GM23338 (cell line): ENCODE measurements around the gene DENND1B. TPM values are rescaled to one million over a fixed set of nuclear protein-coding genes. Genes with fewer than 3 reads are reported as not detected.

Experiments used
- ATAC-seq: fragments of 200-7000 bp; cut with Tn5 transposase; 3 replicates; pipeline ENCODE4 v1.9.1; 2020
- DNase-seq: peaks from one replicate; pipeline ENCODE4 v3.0.0-alpha.2; 2015; ENCODE audit warnings: low spot score
- H2AFZ ChIP-seq: fragments of 200-600 bp; sonication (generic); 2 replicates; pipeline ENCODE4 v1.8.0; 2016; ENCODE audit warnings: antibody characterized with exemption, mild to moderate bottlenecking, moderate library complexity
- H3F3A ChIP-seq: fragments of 200-600 bp; sonication (generic); replicated peaks from 2 replicates; pipeline ENCODE4 v1.8.0; 2017; ENCODE audit warnings: antibody characterized with exemption, mixed run types, low read depth
- H3K27ac ChIP-seq: fragments of 200-600 bp; sonication (generic); 2 replicates; pipeline ENCODE4 v1.6.1; 2016; ENCODE audit warnings: low read depth
- H3K27me3 ChIP-seq: fragments of 200-600 bp; sonication (generic); 2 replicates; pipeline ENCODE4 v1.8.0; 2016; ENCODE audit warnings: mild to moderate bottlenecking, mixed run types, moderate library complexity; ENCODE audit not compliant: insufficient read depth
- H3K36me3 ChIP-seq: fragments of 200-600 bp; sonication (generic); 2 replicates; pipeline ENCODE4 v1.8.0; 2016; ENCODE audit warnings: mild to moderate bottlenecking; ENCODE audit not compliant: insufficient read depth
- H3K4me1 ChIP-seq: fragments of 200-600 bp; sonication (generic); 2 replicates; pipeline ENCODE4 v1.8.0; 2016; ENCODE audit warnings: mild to moderate bottlenecking, moderate library complexity; ENCODE audit not compliant: insufficient read depth
- H3K4me2 ChIP-seq: fragments of 200-600 bp; sonication (generic); 2 replicates; pipeline ENCODE4 v1.7.1; 2017; ENCODE audit warnings: mixed run types
- H3K4me3 ChIP-seq: fragments of 200-600 bp; sonication (generic); 2 replicates; pipeline ENCODE4 v1.6.1; 2016; ENCODE audit warnings: mixed run types
- H3K79me2 ChIP-seq: fragments of 200-600 bp; sonication (generic); replicated peaks from 2 replicates; pipeline ENCODE4 v1.8.0; 2017; ENCODE audit warnings: mild to moderate bottlenecking; ENCODE audit not compliant: insufficient read depth
- H3K9me2 ChIP-seq: fragments of 200-600 bp; sonication (generic); 2 replicates; pipeline ENCODE4 v1.8.0; 2017; ENCODE audit not compliant: insufficient read depth
- H4K20me1 ChIP-seq: fragments of 200-600 bp; sonication (generic); replicated peaks from 2 replicates; pipeline ENCODE4 v1.8.0; 2017; ENCODE audit warnings: mild to moderate bottlenecking; ENCODE audit not compliant: insufficient read depth
- H3K27ac Mint-ChIP-seq: 2 replicates; pipeline ENCODE4 v1.8.0; 2020; ENCODE audit warnings: inconsistent platforms, mild to moderate bottlenecking, moderate library complexity, mixed read lengths
- H3K27me3 Mint-ChIP-seq: 3 replicates; pipeline ENCODE4 v1.8.0; 2022; ENCODE audit warnings: low read depth, mild to moderate bottlenecking, moderate library complexity, mixed read lengths, inconsistent platforms; ENCODE audit not compliant: insufficient read depth, poor library complexity
- H3K36me3 Mint-ChIP-seq: 3 replicates; pipeline ENCODE4 v1.8.0; 2021; ENCODE audit warnings: low read depth, mild to moderate bottlenecking, inconsistent platforms, moderate library complexity, mixed read lengths
- H3K4me1 Mint-ChIP-seq: 3 replicates; pipeline ENCODE4 v1.8.0; 2020; ENCODE audit warnings: mild to moderate bottlenecking, inconsistent platforms, mixed read lengths
- H3K4me3 Mint-ChIP-seq: 3 replicates; pipeline ENCODE4 v1.8.0; 2021; ENCODE audit warnings: moderate library complexity, mild to moderate bottlenecking, inconsistent platforms, mixed read lengths
- H3K9me3 Mint-ChIP-seq: 3 replicates; pipeline ENCODE4 v1.8.0; 2020; ENCODE audit warnings: moderate library complexity, mild to moderate bottlenecking, inconsistent platforms, mixed read lengths
- CREB1 ChIP-seq: fragments of 250-450 bp; sonication (Bioruptor Pico); IDR thresholded peaks from 2 replicates; pipeline ENCODE4 v1.5.0; 2020; ENCODE audit warnings: low read depth, mild to moderate bottlenecking, moderate library complexity
- EZH2 ChIP-seq: fragments of 200-600 bp; sonication (generic); IDR thresholded peaks from one replicate; pipeline ENCODE4 v1.8.0; 2017; ENCODE audit warnings: antibody characterized with exemption, mild to moderate bottlenecking, low read depth; ENCODE audit not compliant: unreplicated experiment
- EZH2phosphoT487 ChIP-seq: fragments of 200-600 bp; sonication (generic); IDR thresholded peaks from one replicate; pipeline ENCODE4 v1.8.1; 2018; ENCODE audit warnings: antibody characterized with exemption; ENCODE audit not compliant: unreplicated experiment
- JUNB ChIP-seq: IDR thresholded peaks from one replicate; pipeline ENCODE4 v1.6.1; 2016; ENCODE audit warnings: antibody characterized with exemption; ENCODE audit not compliant: unreplicated experiment
- NANOG ChIP-seq: IDR thresholded peaks from 2 replicates; pipeline ENCODE4 v1.6.1; 2016; ENCODE audit warnings: antibody characterized with exemption, borderline replicate concordance
- POLR2AphosphoS5 ChIP-seq: IDR thresholded peaks from 2 replicates; pipeline ENCODE4 v1.6.1; 2016; ENCODE audit warnings: antibody characterized with exemption, low read depth
- STAT1 ChIP-seq: IDR thresholded peaks from one replicate; pipeline ENCODE4 v1.6.1; 2016; ENCODE audit warnings: antibody characterized with exemption; ENCODE audit not compliant: unreplicated experiment
- ZNF114 ChIP-seq: fragments of 250-450 bp; sonication (Bioruptor Pico); IDR thresholded peaks from 2 replicates; pipeline ENCODE4 v1.5.0; 2020; ENCODE audit warnings: mild to moderate bottlenecking, moderate library complexity
- ZNF331 ChIP-seq: fragments of 250-450 bp; sonication (Bioruptor Pico); IDR thresholded peaks from 2 replicates; pipeline ENCODE4 v1.5.0; 2020; ENCODE audit warnings: low read depth, mild to moderate bottlenecking, moderate library complexity
- ZNF462 ChIP-seq: fragments of 250-450 bp; sonication (Bioruptor Pico); IDR thresholded peaks from 2 replicates; pipeline ENCODE4 v1.5.0; 2020; ENCODE audit warnings: mild to moderate bottlenecking, moderate library complexity
- polyA plus RNA-seq: library from polyadenylated mRNA; unstranded; fragments of >200 nt; fragmentation: Nextera tagmentation; extraction: Ambion mirVana; gene quantifications from 2 replicates; pipeline ENCODE4 v1.2.1, GENCODE V29; 2016
- total RNA-seq: library from RNA; depleted of rRNA; stranded (reverse); fragments of >200 nt; shearing (Covaris generic); gene quantifications from 2 replicates; pipeline ENCODE4 v1.2.3, GENCODE V29; 2014
- TF ChIP-seq, protein P1 (sequence below), 2 experiments: fragments of 200-600 bp in 1 of 2; sonication (generic) in 1 of 2; conservative IDR thresholded peaks; 2 replicates each; pipeline versions ENCODE4 v1.5.1 to v1.6.1; 2016 to 2017; ENCODE audit warnings: antibody characterized with exemption in 2 of 2, low read depth in 2 of 2, mild to moderate bottlenecking in 2 of 2, moderate library complexity in 1 of 2
- TF ChIP-seq, protein P2 (sequence below): IDR thresholded peaks from 2 replicates; pipeline ENCODE4 v1.6.1; 2016; ENCODE audit warnings: antibody characterized with exemption
- TF ChIP-seq, protein P3 (sequence below): IDR thresholded peaks from one replicate; pipeline ENCODE4 v1.6.1; 2018; ENCODE audit warnings: antibody characterized with exemption; ENCODE audit not compliant: unreplicated experiment

Gene DENND1B
- total and polyA plus RNA-seq, 2 experiments from 2014 or later: 4.3 to 5.2 TPM

DNA sequence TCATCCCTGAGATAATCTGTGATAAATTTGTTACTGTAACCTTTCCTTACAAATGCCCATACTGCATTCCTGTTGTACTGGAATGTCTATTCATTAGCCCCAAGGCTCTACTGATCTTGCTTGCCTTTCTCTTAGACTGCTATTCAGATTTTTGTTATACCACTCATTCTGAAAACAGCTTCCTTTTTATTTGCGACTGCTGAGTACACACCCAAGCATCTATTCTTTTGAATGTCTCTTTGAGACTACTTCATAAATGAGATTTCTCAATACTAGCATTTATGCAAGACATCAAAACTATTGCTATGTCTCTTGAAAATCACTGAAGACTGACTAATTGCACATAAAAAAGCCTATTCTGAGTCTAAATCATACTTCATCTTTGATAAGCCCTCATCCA lies 38.6 kb downstream of the DENND1B start:
- Mint-ChIP-seq H3K36me3 (no peaks in the 10 kb centered on the region), H3K27me3 (no peaks in the 10 kb centered on the region), H3K9me3 (no peaks in the 10 kb centered on the region), H3K27ac (no peak overlapping the region), H3K4me1 (peaks cover 22% of the 10 kb centered on the region), H3K4me3 (no peak overlapping the region)
- no peaks in the 10 kb centered on the region for H3K36me3 ChIP-seq
- H3K27ac ChIP-seq: no peak overlapping the region
- no peak overlapping the region for H3K4me3 ChIP-seq
- TF ChIP-seq JUNB (no peak), NANOG (no peak), POLR2AphosphoS5 (no peak), EZH2 (no peak), CREB1 (CRISPR knock-in tag) (no peak), STAT1 (no peak), ZNF331 (CRISPR knock-in tag) (no peak), EZH2phosphoT487 (no peak), ZNF114 (no peak), ZNF462 (CRISPR knock-in tag) (no peak)
- TF ChIP-seq, protein P1, sequence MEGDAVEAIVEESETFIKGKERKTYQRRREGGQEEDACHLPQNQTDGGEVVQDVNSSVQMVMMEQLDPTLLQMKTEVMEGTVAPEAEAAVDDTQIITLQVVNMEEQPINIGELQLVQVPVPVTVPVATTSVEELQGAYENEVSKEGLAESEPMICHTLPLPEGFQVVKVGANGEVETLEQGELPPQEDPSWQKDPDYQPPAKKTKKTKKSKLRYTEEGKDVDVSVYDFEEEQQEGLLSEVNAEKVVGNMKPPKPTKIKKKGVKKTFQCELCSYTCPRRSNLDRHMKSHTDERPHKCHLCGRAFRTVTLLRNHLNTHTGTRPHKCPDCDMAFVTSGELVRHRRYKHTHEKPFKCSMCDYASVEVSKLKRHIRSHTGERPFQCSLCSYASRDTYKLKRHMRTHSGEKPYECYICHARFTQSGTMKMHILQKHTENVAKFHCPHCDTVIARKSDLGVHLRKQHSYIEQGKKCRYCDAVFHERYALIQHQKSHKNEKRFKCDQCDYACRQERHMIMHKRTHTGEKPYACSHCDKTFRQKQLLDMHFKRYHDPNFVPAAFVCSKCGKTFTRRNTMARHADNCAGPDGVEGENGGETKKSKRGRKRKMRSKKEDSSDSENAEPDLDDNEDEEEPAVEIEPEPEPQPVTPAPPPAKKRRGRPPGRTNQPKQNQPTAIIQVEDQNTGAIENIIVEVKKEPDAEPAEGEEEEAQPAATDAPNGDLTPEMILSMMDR (conservative IDR thresholded peaks at IDR 0.05; ENCODE audit: low read depth in 2 of 2): no peak
- TF ChIP-seq, protein P2, sequence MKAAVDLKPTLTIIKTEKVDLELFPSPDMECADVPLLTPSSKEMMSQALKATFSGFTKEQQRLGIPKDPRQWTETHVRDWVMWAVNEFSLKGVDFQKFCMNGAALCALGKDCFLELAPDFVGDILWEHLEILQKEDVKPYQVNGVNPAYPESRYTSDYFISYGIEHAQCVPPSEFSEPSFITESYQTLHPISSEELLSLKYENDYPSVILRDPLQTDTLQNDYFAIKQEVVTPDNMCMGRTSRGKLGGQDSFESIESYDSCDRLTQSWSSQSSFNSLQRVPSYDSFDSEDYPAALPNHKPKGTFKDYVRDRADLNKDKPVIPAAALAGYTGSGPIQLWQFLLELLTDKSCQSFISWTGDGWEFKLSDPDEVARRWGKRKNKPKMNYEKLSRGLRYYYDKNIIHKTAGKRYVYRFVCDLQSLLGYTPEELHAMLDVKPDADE: no peak
- TF ChIP-seq, protein P3, sequence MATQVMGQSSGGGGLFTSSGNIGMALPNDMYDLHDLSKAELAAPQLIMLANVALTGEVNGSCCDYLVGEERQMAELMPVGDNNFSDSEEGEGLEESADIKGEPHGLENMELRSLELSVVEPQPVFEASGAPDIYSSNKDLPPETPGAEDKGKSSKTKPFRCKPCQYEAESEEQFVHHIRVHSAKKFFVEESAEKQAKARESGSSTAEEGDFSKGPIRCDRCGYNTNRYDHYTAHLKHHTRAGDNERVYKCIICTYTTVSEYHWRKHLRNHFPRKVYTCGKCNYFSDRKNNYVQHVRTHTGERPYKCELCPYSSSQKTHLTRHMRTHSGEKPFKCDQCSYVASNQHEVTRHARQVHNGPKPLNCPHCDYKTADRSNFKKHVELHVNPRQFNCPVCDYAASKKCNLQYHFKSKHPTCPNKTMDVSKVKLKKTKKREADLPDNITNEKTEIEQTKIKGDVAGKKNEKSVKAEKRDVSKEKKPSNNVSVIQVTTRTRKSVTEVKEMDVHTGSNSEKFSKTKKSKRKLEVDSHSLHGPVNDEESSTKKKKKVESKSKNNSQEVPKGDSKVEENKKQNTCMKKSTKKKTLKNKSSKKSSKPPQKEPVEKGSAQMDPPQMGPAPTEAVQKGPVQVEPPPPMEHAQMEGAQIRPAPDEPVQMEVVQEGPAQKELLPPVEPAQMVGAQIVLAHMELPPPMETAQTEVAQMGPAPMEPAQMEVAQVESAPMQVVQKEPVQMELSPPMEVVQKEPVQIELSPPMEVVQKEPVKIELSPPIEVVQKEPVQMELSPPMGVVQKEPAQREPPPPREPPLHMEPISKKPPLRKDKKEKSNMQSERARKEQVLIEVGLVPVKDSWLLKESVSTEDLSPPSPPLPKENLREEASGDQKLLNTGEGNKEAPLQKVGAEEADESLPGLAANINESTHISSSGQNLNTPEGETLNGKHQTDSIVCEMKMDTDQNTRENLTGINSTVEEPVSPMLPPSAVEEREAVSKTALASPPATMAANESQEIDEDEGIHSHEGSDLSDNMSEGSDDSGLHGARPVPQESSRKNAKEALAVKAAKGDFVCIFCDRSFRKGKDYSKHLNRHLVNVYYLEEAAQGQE: no peak
- no peaks in the 10 kb centered on the region for H3F3A ChIP-seq
- H4K20me1 ChIP-seq: no peaks in the 10 kb centered on the region
- no peak for ATAC-seq
- H2AFZ ChIP-seq: no peak overlapping the region
- H3K27me3 ChIP-seq: no peaks in the 10 kb centered on the region
- H3K9me2 ChIP-seq: no peaks in the 10 kb centered on the region
- no peak overlapping the region for H3K4me2 ChIP-seq
- no peak for DNase-seq
- no peaks in the 10 kb centered on the region for H3K79me2 ChIP-seq
- H3K4me1 ChIP-seq: peaks cover 13% of the 10 kb centered on the region
